ENCODE results near the gene SPATA32.

DNA sequence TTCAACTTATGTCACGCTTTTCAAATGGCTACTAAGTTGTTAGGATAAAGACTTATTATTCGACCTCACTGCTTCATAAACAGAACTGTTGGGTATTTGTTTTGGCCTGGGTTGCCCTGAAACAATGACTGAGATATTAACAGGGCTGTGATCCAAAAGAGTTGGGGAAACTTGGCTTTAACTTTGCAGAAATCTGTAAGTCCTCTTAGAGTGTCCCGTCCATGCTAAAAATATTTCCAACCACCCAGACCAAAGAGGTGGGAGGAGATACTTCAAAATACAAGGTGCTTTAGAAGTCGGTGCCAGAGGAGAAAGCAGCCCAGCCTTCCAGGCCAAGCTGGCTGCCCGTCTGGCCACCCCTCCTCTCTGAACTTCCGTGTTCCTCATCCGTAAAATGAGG, 16.1 kb upstream of the SPATA32 start:
- TF ChIP-seq POLR2A (IDR thresholded peaks at IDR 0.05) (no peak), POLR2AphosphoS5 (IDR thresholded peaks at IDR 0.05) (no peak)
- TF ChIP-seq, protein P1, sequence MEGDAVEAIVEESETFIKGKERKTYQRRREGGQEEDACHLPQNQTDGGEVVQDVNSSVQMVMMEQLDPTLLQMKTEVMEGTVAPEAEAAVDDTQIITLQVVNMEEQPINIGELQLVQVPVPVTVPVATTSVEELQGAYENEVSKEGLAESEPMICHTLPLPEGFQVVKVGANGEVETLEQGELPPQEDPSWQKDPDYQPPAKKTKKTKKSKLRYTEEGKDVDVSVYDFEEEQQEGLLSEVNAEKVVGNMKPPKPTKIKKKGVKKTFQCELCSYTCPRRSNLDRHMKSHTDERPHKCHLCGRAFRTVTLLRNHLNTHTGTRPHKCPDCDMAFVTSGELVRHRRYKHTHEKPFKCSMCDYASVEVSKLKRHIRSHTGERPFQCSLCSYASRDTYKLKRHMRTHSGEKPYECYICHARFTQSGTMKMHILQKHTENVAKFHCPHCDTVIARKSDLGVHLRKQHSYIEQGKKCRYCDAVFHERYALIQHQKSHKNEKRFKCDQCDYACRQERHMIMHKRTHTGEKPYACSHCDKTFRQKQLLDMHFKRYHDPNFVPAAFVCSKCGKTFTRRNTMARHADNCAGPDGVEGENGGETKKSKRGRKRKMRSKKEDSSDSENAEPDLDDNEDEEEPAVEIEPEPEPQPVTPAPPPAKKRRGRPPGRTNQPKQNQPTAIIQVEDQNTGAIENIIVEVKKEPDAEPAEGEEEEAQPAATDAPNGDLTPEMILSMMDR (IDR thresholded peaks at IDR 0.05): no peak

All from transverse colon (tissue), 4 donors.